B cell (primary cell): Measurements from ENCODE around the gene CDHR2. TPM values are rescaled to one million over a fixed set of nuclear protein-coding genes. Genes with fewer than 3 reads are reported as not detected.

Experiments used
- ATAC-seq: fragments of 200-7000 bp; cut with Tn5 transposase; one replicate; pipeline ENCODE4 v1.10.0; 2021; ENCODE audit warnings: low read depth, mild to moderate bottlenecking, moderate number of reproducible peaks, moderate library complexity
- CTCF ChIA-PET: fragments of 350-600 bp; sonication (Branson Sonifier 250); formaldehyde crosslinking; loops from one replicate; lab custom pipeline; 2021; ENCODE audit warnings: antibody characterized with exemption, inconsistent platforms; lab: Charles Lee
- POLR2A ChIA-PET: fragments of 350-600 bp; sonication (Branson Sonifier 250); formaldehyde crosslinking; loops from one replicate; lab custom pipeline; 2021; ENCODE audit warnings: antibody characterized with exemption; lab: Charles Lee
- DNase-seq: peaks from one replicate; pipeline ENCODE4 v3.0.0; 2013
- H2AFZ ChIP-seq: 2 replicates; pipeline ENCODE4 v1.6.1; 2012; ENCODE audit warnings: mild to moderate bottlenecking, low read depth, low read length; ENCODE audit not compliant: insufficient read depth, poor library complexity, severe bottlenecking
- H3K27ac ChIP-seq, 2 donors: 1 replicate in 1 of 2; 2 replicates in 1 of 2; pipeline ENCODE4 v1.5.1; 2012 to 2013; ENCODE audit warnings: low read length in 2 of 2, mild to moderate bottlenecking in 2 of 2, moderate library complexity in 1 of 2
- H3K27me3 ChIP-seq, 4 experiments: fragments of 200-600 bp in 1 of 4; sonication (generic) in 1 of 4; replicated peaks in 1 of 4; 1 replicate in 2 of 4; 2 replicates in 2 of 4; pipeline versions ENCODE4 v1.6.1 to v1.7.0; 2013 to 2016; ENCODE audit warnings: low read length in 3 of 4, mild to moderate bottlenecking in 2 of 4, mixed read lengths in 1 of 4, moderate library complexity in 1 of 4; ENCODE audit not compliant: insufficient read depth in 4 of 4, control insufficient read depth in 3 of 4; ENCODE audit errors: control extremely low read depth in 1 of 4
- H3K36me3 ChIP-seq, 2 experiments: replicated peaks in 1 of 2; 1 replicate in 1 of 2; 2 replicates in 1 of 2; pipeline versions ENCODE4 v1.6.1 to v1.7.1; 2013; ENCODE audit warnings: low read length in 1 of 2; ENCODE audit not compliant: insufficient read depth in 2 of 2, control insufficient read depth in 1 of 2; ENCODE audit errors: control extremely low read depth in 1 of 2, extremely low read depth in 1 of 2
- H3K4me1 ChIP-seq, 2 donors: fragments of 200-600 bp in 1 of 2; sonication (generic) in 1 of 2; 1 replicate in 1 of 2; 2 replicates in 1 of 2; pipeline versions ENCODE4 v1.5.1 to v1.6.1; 2013 to 2017; ENCODE audit warnings: low read length in 2 of 2; ENCODE audit not compliant: control insufficient read depth in 2 of 2, insufficient read depth in 2 of 2
- H3K4me2 ChIP-seq: replicated peaks from 2 replicates; pipeline ENCODE3; 2012; ENCODE audit warnings: mild to moderate bottlenecking, low read depth, low read length; ENCODE audit not compliant: poor library complexity, severe bottlenecking
- H3K4me3 ChIP-seq, 5 experiments: fragments of 200-600 bp in 1 of 5; sonication (generic) in 1 of 5; 1 replicate in 3 of 5; 2 replicates in 2 of 5; pipeline versions ENCODE4 v1.5.1 to v1.7.0; 2011 to 2016; ENCODE audit warnings: low read length in 4 of 5, mild to moderate bottlenecking in 4 of 5, low read depth in 2 of 5, control low read depth in 1 of 5, moderate library complexity in 1 of 5; ENCODE audit not compliant: insufficient read depth in 1 of 5; ENCODE audit errors: control extremely low read depth in 1 of 5, extremely low read depth in 1 of 5
- H3K79me2 ChIP-seq: fragments of 200-600 bp; sonication (generic); one replicate; pipeline ENCODE4 v1.6.0; 2016; ENCODE audit warnings: low read length; ENCODE audit not compliant: control insufficient read depth, insufficient read depth
- H3K9ac ChIP-seq: fragments of 200-600 bp; sonication (generic); 2 replicates; pipeline ENCODE4 v1.6.1; 2017; ENCODE audit warnings: mild to moderate bottlenecking, low read length, moderate library complexity
- H3K9me3 ChIP-seq, 3 donors: one replicate each; pipeline versions ENCODE4 v1.6.1 to v1.7.1; 2013; ENCODE audit warnings: low read length in 2 of 3; ENCODE audit not compliant: control insufficient read depth in 2 of 3, insufficient read depth in 1 of 3; ENCODE audit errors: control extremely low read depth in 1 of 3
- H4K20me1 ChIP-seq: 2 replicates; pipeline ENCODE4 v1.6.0; 2012; ENCODE audit warnings: mild to moderate bottlenecking, low read length; ENCODE audit not compliant: insufficient read depth, control insufficient read depth, poor library complexity, severe bottlenecking
- H3K27ac Mint-ChIP-seq: one replicate; pipeline ENCODE4 v1.8.0; 2021; ENCODE audit warnings: mixed read lengths
- H3K27me3 Mint-ChIP-seq: one replicate; pipeline ENCODE4 v1.8.0; 2021; ENCODE audit warnings: mixed read lengths
- H3K4me1 Mint-ChIP-seq: one replicate; pipeline ENCODE4 v1.8.0; 2021; ENCODE audit warnings: mixed read lengths
- H3K4me3 Mint-ChIP-seq: one replicate; pipeline ENCODE4 v1.8.0; 2021; ENCODE audit warnings: mixed read lengths
- H3K9me3 Mint-ChIP-seq: one replicate; pipeline ENCODE4 v1.8.0; 2022; ENCODE audit warnings: mixed read lengths; ENCODE audit not compliant: insufficient read depth
- EZH2 ChIP-seq: IDR thresholded peaks from 2 replicates; pipeline ENCODE4 v1.6.1; 2012; ENCODE audit warnings: borderline replicate concordance, low read depth, mild to moderate bottlenecking, moderate library complexity, low read length; ENCODE audit not compliant: insufficient read depth, poor library complexity, severe bottlenecking
- WGBS: methylation state at CpG from one replicate; pipeline ENCODE4 v1.1.5; 2013; ENCODE audit warnings: missing lambda C conversion rate; ENCODE audit not compliant: insufficient coverage; 5-methylcytosine and 5-hydroxymethylcytosine counted together
- intact Hi-C: fragments of 100-400 bp; cut with micrococcal nuclease; formaldehyde crosslinking; loops from one replicate; pipeline ENCODE4 v1.10.0; 2022
- polyA plus RNA-seq: library from polyadenylated mRNA; depleted of rRNA; stranded (reverse); fragments of >200 nt; gene quantifications from 2 replicates; pipeline ENCODE4 v1.2.3, GENCODE V29; 2012
- total RNA-seq, 2 donors: library from RNA; stranded (reverse); fragments of 120-200 nt in 1 of 2; gene quantifications; 1 replicate in 1 of 2; 2 replicates in 1 of 2; pipeline versions ENCODE4 v1.2.3 to v1.2.4, GENCODE V29; 2013 to 2022
- TF ChIP-seq, protein P1 (sequence below): fragments of 200-600 bp; IDR thresholded peaks from one replicate; pipeline ENCODE4 v1.8.0; 2022; ENCODE audit warnings: antibody characterized with exemption, mild to moderate bottlenecking

CDHR2 gene
- total and polyA plus RNA-seq, 2 donors (not counting 1 experiment from before 2014, with no cell fraction given) = 0.25 to 1.7 TPM

DNA sequence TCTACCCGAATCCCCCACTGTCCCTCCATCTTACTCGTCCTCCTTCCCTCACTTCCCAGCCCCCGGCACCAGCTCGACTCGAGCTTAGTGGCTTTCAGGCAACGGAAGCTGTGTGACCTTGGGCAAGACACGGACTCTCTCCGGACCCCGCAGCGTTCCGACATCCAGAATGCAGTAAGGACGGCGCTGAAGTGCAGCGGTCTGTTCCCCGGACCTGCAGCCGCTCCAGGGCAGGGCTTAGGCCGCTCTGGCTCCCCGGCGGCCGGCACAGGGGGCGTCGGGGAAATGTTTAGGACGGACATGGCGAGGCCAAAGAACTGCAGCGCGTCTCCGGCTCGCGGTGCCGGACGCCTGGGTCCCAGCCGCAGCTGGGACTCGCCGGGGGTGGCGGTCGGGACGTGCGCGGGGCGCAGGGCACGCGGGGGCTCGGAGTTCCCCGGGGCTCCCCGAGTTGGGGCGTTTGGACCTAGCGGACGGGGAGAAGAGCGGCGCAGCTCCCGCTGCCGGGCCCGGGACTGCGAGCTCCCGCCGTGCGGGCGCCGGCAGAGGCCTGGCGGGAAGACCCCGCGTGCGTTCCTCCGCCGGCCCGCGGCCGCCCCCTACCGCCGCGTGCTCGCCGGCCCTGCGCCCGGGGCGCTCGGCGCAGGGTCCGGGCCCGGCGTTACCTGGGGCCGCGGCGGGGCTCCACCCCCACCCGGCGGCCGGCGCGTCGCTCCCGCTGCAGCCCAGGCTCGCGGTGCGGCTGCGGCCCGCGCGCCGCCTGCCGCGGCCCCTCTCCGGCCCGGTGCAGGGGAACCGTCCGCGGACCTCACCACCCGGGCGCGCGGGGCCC, 6.3 kb upstream of the CDHR2 start:
- Histone ChIP-seq H3K4me1 (peaks cover 36 to 43% of the 10 kb centered on the region in 2 donors), H3K9ac (peak overlapping the region; percentile 72), H3K4me2 (peak overlapping the region; percentile 81), H3K9me3 (peaks cover 0 to 8% (median 0%) of the 10 kb centered on the region in 3 donors), H3K27ac (peak overlapping the region; percentile 77 to 85), H3K4me3 (peak overlapping the region; percentile 6 to 79 (median 73)), H2AFZ (peak overlapping the region; percentile 92), H3K36me3 (no peaks in the 10 kb centered on the region), H4K20me1 (peaks cover 13% of the 10 kb centered on the region), H3K79me2 (peaks cover 20% of the 10 kb centered on the region), H3K27me3 (no peaks in the 10 kb centered on the region)
- no peaks in the 10 kb centered on the region for H3K27me3 Mint-ChIP-seq
- ChIA-PET POLR2A (interaction anchor here (0.6 to 2.8 kb wide), 9 partner anchors 8 to 454 kb away, joined by 3 to 8 read pairs (median 5); partner anchors contain the start of gene TSPAN17), CTCF (interaction anchor here (0.6 to 2.9 kb wide), 20 partner anchors 8 to 813 kb away, joined by 3 to 28 read pairs (median 4); partner anchors contain the start of genes CLTB, FAF2, HIGD2A and KIAA1191)
- no peak for TF ChIP-seq EZH2
- TF ChIP-seq, protein P1, sequence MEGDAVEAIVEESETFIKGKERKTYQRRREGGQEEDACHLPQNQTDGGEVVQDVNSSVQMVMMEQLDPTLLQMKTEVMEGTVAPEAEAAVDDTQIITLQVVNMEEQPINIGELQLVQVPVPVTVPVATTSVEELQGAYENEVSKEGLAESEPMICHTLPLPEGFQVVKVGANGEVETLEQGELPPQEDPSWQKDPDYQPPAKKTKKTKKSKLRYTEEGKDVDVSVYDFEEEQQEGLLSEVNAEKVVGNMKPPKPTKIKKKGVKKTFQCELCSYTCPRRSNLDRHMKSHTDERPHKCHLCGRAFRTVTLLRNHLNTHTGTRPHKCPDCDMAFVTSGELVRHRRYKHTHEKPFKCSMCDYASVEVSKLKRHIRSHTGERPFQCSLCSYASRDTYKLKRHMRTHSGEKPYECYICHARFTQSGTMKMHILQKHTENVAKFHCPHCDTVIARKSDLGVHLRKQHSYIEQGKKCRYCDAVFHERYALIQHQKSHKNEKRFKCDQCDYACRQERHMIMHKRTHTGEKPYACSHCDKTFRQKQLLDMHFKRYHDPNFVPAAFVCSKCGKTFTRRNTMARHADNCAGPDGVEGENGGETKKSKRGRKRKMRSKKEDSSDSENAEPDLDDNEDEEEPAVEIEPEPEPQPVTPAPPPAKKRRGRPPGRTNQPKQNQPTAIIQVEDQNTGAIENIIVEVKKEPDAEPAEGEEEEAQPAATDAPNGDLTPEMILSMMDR = peak; percentile 13
- DNase-seq (peak; percentile 69), ATAC-seq (peak; percentile 58)
- intact Hi-C loops = loop anchor here (1.0 to 5.0 kb wide), 6 partner anchors 89 to 884 kb away; partner anchors contain the start of genes CLTB, EIF4E1B, FAF2 and GRK6
- H3K27ac Mint-ChIP-seq = peak overlapping the region; percentile 98
- WGBS = 1% methylated on average over 110 of the region's 110 CpGs
- no peaks in the 10 kb centered on the region for H3K9me3 Mint-ChIP-seq
- peak overlapping the region; percentile 96 for H3K4me3 Mint-ChIP-seq
- H3K4me1 Mint-ChIP-seq = peaks cover 54% of the 10 kb centered on the region
